ENCODE data around the gene ING1. TPM values are rescaled to one million over a fixed set of nuclear protein-coding genes. Genes with fewer than 3 reads are reported as not detected.
"Not testable (repeated sequence)": the region's sequence is repeated elsewhere in the genome, so short reads cannot be mapped to it uniquely, and the experiment has no call there.

Gene ING1
- total RNA-seq, 3 donors from 2014 or later = 21.0 to 26.1 (median 26.1) TPM

- H3K9me3 ChIP-seq = no peaks in the 10 kb centered on the region
- TF ChIP-seq POLR2AphosphoS5 (IDR thresholded peaks at IDR 0.05) (no peak), CTCF (IDR thresholded peaks at IDR 0.05) (no peak), POLR2A (IDR thresholded peaks at IDR 0.05) (no peak)
- no peaks in the 10 kb centered on the region for H3K27me3 ChIP-seq
- H3K4me3 ChIP-seq = no peak overlapping the region
- H3K27ac ChIP-seq = no peak overlapping the region
- H3K4me1 ChIP-seq = peaks cover 0 to 6% of the 10 kb centered on the region in 2 donors
- H3K36me3 ChIP-seq = no peaks in the 10 kb centered on the region
- intact Hi-C loops (cut with DNase I; ENCODE audit: low total_unique reads) = no loop called here
- DNase-seq (ENCODE audit: low spot score in 2 of 2) = no peak
Measured at GRCh38 chr13:110722971-110723370, 9.5 kb downstream of the ING1 start.

- TF ChIP-seq POLR2A (IDR thresholded peaks at IDR 0.05) (no peak), POLR2AphosphoS5 (IDR thresholded peaks at IDR 0.05) (no peak), CTCF (IDR thresholded peaks at IDR 0.05) (no peak)
- no peak overlapping the region for H3K27ac ChIP-seq
- H3K9me3 ChIP-seq = no peaks in the 10 kb centered on the region
- H3K36me3 ChIP-seq = no peaks in the 10 kb centered on the region
- no peaks in the 10 kb centered on the region for H3K27me3 ChIP-seq
- intact Hi-C loops (cut with DNase I; ENCODE audit: low total_unique reads) = no loop called here
- no peak for DNase-seq (ENCODE audit: low spot score in 2 of 2)
- H3K4me1 ChIP-seq = no peaks in the 10 kb centered on the region
- no peak overlapping the region for H3K4me3 ChIP-seq
Measured at GRCh38 chr13:110723598-110723997, 10.1 kb downstream of the ING1 start.

GRCh38 chr13:110726153-110726552 is 12.7 kb downstream of the ING1 start:
- H3K4me1 ChIP-seq; H3K9me3 ChIP-seq; H3K4me3 ChIP-seq; H3K36me3 ChIP-seq; H3K27me3 ChIP-seq; H3K27ac ChIP-seq; DNase-seq (ENCODE audit: low spot score in 2 of 2); intact Hi-C loops (cut with DNase I; ENCODE audit: low total_unique reads): not testable (repeated sequence)

- Histone ChIP-seq H3K27ac (no peak overlapping the region), H3K4me3 (no peak overlapping the region), H3K27me3 (no peaks in the 10 kb centered on the region), H3K36me3 (no peaks in the 10 kb centered on the region), H3K9me3 (no peaks in the 10 kb centered on the region), H3K4me1 (no peaks in the 10 kb centered on the region)
- no peak for DNase-seq (ENCODE audit: low spot score in 2 of 2)
- TF ChIP-seq CTCF (IDR thresholded peaks at IDR 0.05) (no peak), POLR2A (IDR thresholded peaks at IDR 0.05) (no peak), POLR2AphosphoS5 (IDR thresholded peaks at IDR 0.05) (no peak)
- intact Hi-C loops (cut with DNase I; ENCODE audit: low total_unique reads) = no loop called here
Measured at GRCh38 chr13:110726726-110727125, 13.2 kb downstream of the ING1 start.

GRCh38 chr13:110731072-110731471 is 17.6 kb downstream of the ING1 start:
- intact Hi-C loops (cut with DNase I; ENCODE audit: low total_unique reads) = no loop called here
- Histone ChIP-seq H3K27ac (no peak overlapping the region), H3K4me3 (no peak overlapping the region), H3K9me3 (no peaks in the 10 kb centered on the region), H3K27me3 (no peaks in the 10 kb centered on the region), H3K4me1 (no peaks in the 10 kb centered on the region), H3K36me3 (no peaks in the 10 kb centered on the region)
- no peak for TF ChIP-seq POLR2A (IDR thresholded peaks at IDR 0.05)
- no peak for TF ChIP-seq CTCF (IDR thresholded peaks at IDR 0.05)
- TF ChIP-seq POLR2AphosphoS5 (IDR thresholded peaks at IDR 0.05) = no peak
- no peak for DNase-seq (ENCODE audit: low spot score in 2 of 2)

GRCh38 chr13:110734561-110734960 is 21.1 kb downstream of the ING1 start:
- no peaks in the 10 kb centered on the region for H3K27me3 ChIP-seq

More at GRCh38 chr13:110734561-110734960, 21.1 kb downstream of the ING1 start:
- no peaks in the 10 kb centered on the region for H3K4me1 ChIP-seq
- H3K9me3 ChIP-seq = no peaks in the 10 kb centered on the region
- intact Hi-C loops (cut with DNase I; ENCODE audit: low total_unique reads) = no loop called here
- TF ChIP-seq POLR2A (IDR thresholded peaks at IDR 0.05) (no peak), CTCF (IDR thresholded peaks at IDR 0.05) (no peak), POLR2AphosphoS5 (IDR thresholded peaks at IDR 0.05) (no peak)
- no peaks in the 10 kb centered on the region for H3K36me3 ChIP-seq
- H3K27ac ChIP-seq = no peak overlapping the region
- DNase-seq (ENCODE audit: low spot score in 2 of 2) = no peak
- H3K4me3 ChIP-seq = no peak overlapping the region

Measured in breast epithelium (tissue), 4 donors.